Right lung (tissue), 5 donors: Measurements from ENCODE around the gene KCNJ3. TPM values are rescaled to one million over a fixed set of nuclear protein-coding genes. Genes with fewer than 3 reads are reported as not detected.
"Not testable (repeated sequence)": the region's sequence is repeated elsewhere in the genome, so short reads cannot be mapped to it uniquely, and the experiment has no call there.

Experiments
- DNase-seq, 2 donors: peaks; one replicate each; pipeline ENCODE4 v3.0.0-alpha.2; 2013
- polyA plus RNA-seq, 5 donors: library from polyadenylated mRNA; unstranded; fragments of 120-200 nt; gene quantifications; one replicate each; pipeline versions ENCODE4 v1.2.1 to v1.2.3, GENCODE V29; 2013; ENCODE audit warnings: inconsistent platforms in 1 of 5, low replicate concordance in 1 of 5; ENCODE audit not compliant: insufficient read length in 5 of 5, insufficient read depth in 1 of 5

Gene KCNJ3
- polyA plus RNA-seq, 5 donors = 0.15 to 0.67 (median 0.28) TPM

DNA sequence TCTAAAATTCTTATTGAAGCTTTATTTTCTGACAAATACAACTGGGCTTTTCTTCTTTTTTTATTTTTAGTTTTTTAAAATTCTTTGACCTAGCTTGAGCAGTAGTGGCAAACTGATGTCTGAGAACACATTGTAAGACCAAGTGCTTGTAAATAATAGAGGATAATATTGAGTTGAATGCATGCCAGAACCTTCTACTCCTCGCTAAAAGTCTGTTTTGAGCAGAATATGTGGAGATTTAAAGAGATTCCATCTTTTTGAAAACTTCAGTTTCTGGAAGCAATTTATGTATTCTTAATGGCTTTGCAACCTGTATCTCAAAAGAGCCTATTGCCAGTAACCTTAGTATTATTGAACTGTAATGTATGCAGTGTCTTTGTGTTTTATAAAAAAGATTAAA, 148.3 kb downstream of the KCNJ3 start:
- no peak for DNase-seq

DNA sequence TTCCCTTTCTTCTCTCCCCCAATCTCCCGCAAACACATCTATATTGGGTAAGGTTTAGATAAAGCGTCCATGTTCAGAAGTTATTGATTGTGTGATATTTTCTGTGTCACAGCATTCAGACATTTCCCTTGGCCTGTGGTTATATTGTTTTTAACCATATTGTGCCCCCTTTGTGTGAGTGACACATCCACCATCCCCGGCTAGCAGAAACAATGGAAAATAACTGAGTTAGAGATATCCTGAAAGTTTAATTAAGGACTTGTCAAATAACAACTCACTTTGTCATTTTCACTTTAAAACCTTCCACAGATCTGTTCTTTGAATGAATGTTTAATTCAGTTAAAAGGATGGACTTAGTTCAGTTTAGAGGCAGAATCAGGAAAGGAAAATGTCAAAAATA, 151.0 kb downstream of the KCNJ3 start:
- no peak for DNase-seq

DNA sequence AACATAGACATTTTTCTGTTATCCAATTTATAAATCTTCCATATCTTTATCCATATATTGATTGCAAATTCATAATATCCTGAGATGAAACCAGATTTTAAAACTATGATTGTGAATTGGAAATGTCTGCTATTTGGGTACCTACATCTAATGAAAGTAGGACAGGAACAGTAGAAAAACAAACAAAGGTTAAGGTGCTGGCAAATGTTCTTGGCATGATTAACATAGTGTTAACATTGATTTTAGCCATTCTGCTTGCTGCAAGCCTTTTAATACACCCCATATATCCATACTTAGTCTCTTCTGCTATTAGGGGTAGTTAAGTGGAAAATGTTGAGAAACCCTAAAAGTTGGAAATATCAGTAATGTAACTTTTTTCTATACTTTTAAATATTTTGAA, 152.0 kb downstream of the KCNJ3 start:
- DNase-seq = no peak

DNA sequence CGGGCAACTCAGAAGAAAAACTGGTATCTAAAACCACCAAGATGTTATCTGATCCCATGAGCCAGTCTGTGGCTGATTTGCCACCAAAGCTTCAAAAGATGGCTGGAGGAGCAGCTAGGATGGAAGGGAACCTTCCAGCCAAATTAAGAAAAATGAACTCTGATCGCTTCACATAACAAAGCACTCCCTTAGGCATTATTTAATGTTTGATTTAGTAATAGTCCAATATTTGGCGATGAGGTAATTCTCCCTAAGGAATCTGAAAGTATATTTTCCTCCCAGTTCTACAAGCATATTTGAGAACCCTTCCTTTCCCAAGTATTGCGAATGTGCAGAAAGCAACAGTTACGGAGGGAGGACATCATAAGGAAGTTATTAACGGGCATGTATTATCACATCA, 156.6 kb downstream of the KCNJ3 start:
- DNase-seq = no peak

DNA sequence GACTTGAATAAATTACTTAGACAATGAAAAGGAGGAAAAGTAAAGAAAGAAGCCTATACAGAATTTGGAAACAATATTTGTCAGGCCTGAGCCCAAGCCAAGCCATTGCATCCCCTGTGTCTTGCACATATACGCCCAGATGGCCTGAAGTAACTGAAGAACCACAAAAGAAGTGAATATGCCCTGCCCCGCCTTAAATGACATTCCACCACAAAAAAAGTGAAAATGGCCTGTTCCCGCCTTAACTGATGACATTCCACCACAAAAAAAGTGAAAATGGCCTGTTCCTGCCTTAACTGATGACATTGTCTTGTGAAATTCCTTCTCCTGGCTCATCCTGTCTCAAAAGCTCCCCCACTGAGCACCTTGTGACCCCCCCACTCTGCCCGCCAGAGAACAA, 168.7 kb downstream of the KCNJ3 start:
- not testable (repeated sequence) for DNase-seq

DNA sequence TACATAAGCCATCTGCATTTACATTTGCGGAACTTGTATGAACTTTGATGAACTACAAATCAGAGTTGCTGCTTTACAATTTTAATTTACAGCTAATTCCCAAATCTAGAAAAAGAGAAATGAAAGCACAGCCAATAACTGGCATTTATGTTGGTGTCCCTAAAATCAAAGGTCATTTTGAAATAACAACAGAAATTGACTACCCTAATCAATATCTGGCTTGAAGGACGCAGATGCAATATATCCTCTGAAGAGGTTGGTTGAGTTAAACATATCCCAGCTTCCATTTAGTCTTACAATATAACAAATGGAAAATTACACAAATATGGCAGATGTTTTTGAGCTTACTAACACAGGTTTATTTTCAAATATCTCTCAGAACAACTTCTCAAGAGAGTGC, 177.5 kb downstream of the KCNJ3 start:
- no peak for DNase-seq

DNA sequence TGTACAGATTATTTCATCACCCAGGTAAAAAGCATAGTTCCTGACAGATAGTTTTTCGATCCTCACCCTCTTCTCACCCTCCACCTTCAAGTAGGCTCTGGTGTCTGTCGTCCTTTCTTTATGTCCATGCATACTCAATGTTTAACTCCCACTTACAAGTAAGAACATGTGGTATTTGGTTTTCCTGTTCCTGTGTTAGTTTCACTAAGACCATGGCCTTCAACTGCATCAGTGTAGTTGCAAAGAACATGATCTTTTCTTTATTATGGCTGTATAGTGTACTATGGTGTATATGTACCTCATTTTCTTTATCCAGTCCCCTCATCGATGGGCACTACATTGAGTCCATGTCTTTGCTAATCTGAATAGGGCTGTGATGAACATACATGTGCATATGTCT, 184.2 kb downstream of the KCNJ3 start:
- DNase-seq = no peak

DNA sequence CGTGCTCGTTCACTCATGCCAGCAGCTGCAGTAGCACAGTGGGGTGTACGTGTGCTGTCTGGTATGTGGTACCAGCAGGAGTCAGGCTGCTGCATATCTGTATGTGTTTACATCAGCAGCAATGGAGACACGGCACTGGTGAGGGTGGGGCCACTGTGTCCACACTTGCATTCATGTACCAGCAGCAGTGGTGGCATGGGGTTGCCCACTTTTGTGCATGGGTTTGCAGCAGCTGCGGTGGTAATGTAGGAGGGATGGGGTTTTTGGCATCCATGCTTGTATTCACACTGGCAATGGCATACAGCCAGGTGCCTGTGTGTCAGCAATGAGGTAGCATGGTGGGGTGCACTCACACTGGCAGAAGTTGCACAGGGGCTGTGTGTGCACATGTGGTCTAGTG, 187.8 kb downstream of the KCNJ3 start:
- DNase-seq = no peak

DNA sequence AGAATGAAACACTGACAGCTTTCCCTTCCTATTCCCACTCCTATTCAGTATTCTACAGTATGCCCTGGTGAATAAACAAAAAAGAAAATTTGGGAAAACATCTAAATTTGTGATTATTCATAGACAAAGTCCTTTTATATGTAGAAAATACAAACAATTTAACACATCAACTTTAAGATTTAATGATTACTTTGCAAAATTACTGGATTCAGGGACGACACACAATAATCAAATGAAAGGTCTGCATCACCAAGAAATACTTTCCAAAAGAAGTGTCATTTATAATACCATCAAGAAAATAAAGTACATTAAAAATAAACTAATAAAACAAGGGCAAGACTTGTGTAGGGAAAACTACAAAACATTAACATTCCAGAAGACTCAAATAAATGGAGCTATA, 199.8 kb downstream of the KCNJ3 start:
- DNase-seq = no peak

DNA sequence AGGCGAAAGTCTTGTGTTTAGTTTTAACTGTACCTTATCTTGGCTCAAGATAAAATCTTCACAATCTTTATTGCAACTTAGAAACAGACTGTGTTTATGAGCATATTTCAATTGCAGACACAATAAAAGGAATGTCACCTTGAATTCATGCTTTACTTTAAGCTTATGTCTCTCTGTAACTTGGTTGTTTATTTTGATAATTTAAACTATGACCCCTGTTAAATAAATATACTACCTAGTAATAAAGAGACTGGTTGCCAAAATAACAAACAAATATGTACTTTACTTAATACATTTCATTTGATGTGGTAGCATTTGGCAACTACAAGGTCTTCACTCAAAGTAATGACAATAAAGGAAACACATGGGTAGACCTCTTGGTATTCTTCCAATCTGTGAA, 202.6 kb downstream of the KCNJ3 start:
- DNase-seq = no peak
